GM12874 (cell line): ENCODE data around the gene PDE4D.

Source experiments
- CTCF ChIP-seq: IDR thresholded peaks from 2 replicates; pipeline ENCODE4 v1.5.1; 2011; ENCODE audit warnings: low read depth, mild to moderate bottlenecking, control low read depth, low read length, moderate library complexity; ENCODE audit not compliant: insufficient read depth

The PDE4D gene

DNA sequence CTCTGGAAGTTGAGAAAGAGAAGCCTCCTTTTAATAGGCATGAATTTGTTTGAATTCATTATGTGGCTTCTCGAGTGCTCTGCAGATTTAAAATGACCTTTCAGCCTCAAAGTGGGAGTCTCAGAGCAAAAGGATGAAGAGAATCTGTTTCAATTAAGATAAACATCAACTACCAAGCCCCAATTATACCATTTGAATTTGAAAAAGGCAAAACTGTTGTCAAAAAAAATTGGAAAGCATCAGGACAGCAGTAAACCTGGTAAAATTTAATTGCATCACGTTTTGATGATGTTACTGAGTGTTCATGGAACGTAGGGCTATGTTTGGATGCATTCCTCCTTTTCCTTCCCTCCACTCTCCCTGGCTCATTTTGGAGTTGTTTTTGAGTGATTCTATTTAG lies 637.2 kb downstream of the PDE4D start:
- no peak for TF ChIP-seq CTCF

GRCh38 chr5:59254055-59254687 lies 639.4 kb downstream of the PDE4D start:
- TF ChIP-seq CTCF: no peak

DNA sequence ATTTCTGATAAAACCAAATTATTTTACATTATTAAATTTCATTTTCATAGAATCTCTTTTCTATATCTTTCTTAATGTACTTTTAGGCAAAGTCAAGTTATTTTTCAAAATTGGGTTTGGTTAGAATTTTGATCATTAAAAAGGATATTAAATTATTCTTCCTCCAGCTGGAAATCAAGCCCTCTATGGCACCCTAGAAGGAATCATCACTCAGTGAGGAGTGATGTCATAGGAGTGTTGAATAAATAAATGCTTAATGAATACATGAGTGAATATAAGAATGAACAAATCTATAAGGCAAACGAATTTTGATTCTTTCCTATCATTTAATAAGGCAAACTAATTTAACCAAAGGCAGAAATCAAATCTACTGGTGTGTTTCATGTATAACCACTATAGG lies 639.9 kb downstream of the PDE4D start:
- TF ChIP-seq CTCF: no peak

GRCh38 chr5:59251627-59252026 lies 641.9 kb downstream of the PDE4D start:
- no peak for TF ChIP-seq CTCF

- no peak for TF ChIP-seq CTCF
Observed at GRCh38 chr5:59249726-59250125, 643.8 kb downstream of the PDE4D start.

GRCh38 chr5:59249160-59249559 lies 644.4 kb downstream of the PDE4D start:
- TF ChIP-seq CTCF: no peak

GRCh38 chr5:59246882-59247281 lies 646.6 kb downstream of the PDE4D start:
- no peak for TF ChIP-seq CTCF
